ENCODE results near the gene PGR. TPM values are rescaled to one million over a fixed set of nuclear protein-coding genes. Genes with fewer than 3 reads are reported as not detected.

Gene PGR
- total RNA-seq, 1 experiment from 2014 or later = 0.20 TPM

DNA sequence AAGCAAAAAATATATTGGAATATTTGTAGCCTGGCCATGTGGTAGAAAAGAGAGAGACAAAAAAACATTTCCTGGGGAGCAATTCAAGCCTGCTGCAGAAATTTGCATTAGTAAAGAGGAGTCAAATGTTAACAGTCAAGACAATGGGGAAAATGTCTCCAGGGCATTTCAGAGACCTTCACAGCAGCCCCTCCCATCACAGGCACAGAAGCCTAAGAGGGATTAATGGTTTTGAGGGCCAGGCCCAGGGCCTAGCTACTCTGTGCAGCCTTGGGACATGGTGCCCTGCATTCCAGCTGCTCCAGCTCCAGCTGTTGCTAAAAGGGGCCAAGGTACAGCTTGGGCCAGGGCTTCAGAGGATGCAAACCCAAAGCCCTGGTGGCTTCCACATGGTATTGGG, 46.8 kb downstream of the PGR start:
- H3K27me3 Mint-ChIP-seq (ENCODE audit: low read depth) = no peaks in the 10 kb centered on the region
- H3K27ac Mint-ChIP-seq = no peak overlapping the region
- ChIA-PET CTCF (no interaction called here), POLR2A (no interaction called here)
- no peak for DNase-seq (ENCODE audit: low spot score)
- peaks cover 19% of the 10 kb centered on the region for H3K4me1 Mint-ChIP-seq
- H3K9me3 Mint-ChIP-seq = peaks cover 63% of the 10 kb centered on the region
- no peak overlapping the region for H3K4me3 Mint-ChIP-seq
- peak; percentile 87 for ATAC-seq
- TF ChIP-seq ZNF263 (CRISPR knock-in tag; IDR thresholded peaks at IDR 0.05; ENCODE audit: low read depth) (no peak), ZNF423 (CRISPR knock-in tag; IDR thresholded peaks at IDR 0.05) (no peak), ZNF317 (CRISPR knock-in tag; IDR thresholded peaks at IDR 0.05; ENCODE audit: borderline replicate concordance, low read depth) (no peak), USF1 (CRISPR knock-in tag; IDR thresholded peaks at IDR 0.05) (no peak), TCF7 (CRISPR knock-in tag; IDR thresholded peaks at IDR 0.05; ENCODE audit: low read depth) (no peak), ETV6 (CRISPR knock-in tag; IDR thresholded peaks at IDR 0.05) (no peak), STAT6 (CRISPR knock-in tag; conservative IDR thresholded peaks at IDR 0.05; ENCODE audit: low read depth) (no peak), OVOL2 (CRISPR knock-in tag; IDR thresholded peaks at IDR 0.05; ENCODE audit: borderline replicate concordance) (no peak), ZNF138 (CRISPR knock-in tag; conservative IDR thresholded peaks at IDR 0.05) (no peak), IRF2 (CRISPR knock-in tag; IDR thresholded peaks at IDR 0.05; ENCODE audit: borderline replicate concordance, low read depth) (no peak), ZNF396 (CRISPR knock-in tag; IDR thresholded peaks at IDR 0.05; ENCODE audit: borderline replicate concordance) (no peak)
- peaks cover 31% of the 10 kb centered on the region for H3K36me3 Mint-ChIP-seq

DNA sequence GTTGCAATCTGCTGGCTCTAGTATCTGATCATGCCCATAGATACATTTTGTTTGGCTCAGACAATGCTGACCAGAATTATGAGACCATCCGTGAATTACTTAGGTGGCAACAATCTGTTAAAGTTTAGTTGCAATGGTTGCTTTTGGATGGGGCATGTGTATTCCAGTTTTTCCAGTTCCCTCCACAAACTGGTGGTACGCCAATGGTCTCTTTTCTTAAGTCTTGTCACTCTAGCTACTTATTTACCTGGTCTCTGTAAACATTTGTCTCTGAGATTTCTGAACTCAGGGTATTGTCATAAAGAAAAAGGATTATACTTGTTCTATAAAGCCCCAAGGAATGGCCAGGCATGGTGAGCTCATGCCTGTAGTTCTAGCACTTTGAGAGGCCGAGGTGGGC, 65.9 kb downstream of the PGR start:
- Mint-ChIP-seq H3K9me3 (peaks cover under 1% of the 10 kb centered on the region; the same call in 1 of the 2 replicates), H3K27me3 (ENCODE audit: low read depth) (no peaks in the 10 kb centered on the region), H3K4me1 (no peaks in the 10 kb centered on the region), H3K4me3 (no peak overlapping the region), H3K36me3 (no peaks in the 10 kb centered on the region), H3K27ac (no peak overlapping the region)
- ChIA-PET CTCF (no interaction called here), POLR2A (no interaction called here)
- TF ChIP-seq ZNF219 (CRISPR knock-in tag; IDR thresholded peaks at IDR 0.05; ENCODE audit: borderline replicate concordance) = no peak
- no peak for TF ChIP-seq ZNF423 (CRISPR knock-in tag; IDR thresholded peaks at IDR 0.05)
- TF ChIP-seq NFYB (CRISPR knock-in tag; conservative IDR thresholded peaks at IDR 0.05; ENCODE audit: low read depth) = no peak
- no peak for TF ChIP-seq NFATC4 (CRISPR knock-in tag; IDR thresholded peaks at IDR 0.05)
- no peak for TF ChIP-seq ATF1 (CRISPR knock-in tag; IDR thresholded peaks at IDR 0.05)
- TF ChIP-seq FOXP1 (CRISPR knock-in tag; IDR thresholded peaks at IDR 0.05; ENCODE audit: borderline replicate concordance) = no peak
- ATAC-seq (no peak), DNase-seq (ENCODE audit: low spot score) (no peak)

DNA sequence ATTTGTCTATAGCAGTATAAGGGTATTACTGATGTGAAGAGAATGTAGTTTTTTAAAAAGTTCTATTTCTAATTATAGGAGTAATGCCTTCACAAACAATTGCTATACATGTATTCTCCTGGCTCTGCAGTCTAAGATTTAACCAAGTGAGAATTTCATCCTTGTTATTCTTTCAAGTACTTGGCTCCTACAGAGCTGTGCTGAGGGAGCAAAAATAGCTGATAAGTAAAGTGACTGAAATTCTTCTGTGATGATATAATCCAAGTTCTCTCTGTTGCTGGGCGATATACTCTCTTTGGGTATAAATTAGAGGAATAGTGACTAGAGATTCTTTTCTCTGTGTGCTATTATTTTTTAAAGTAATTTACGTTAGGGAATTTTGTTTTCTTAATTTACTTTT, 68.0 kb downstream of the PGR start:
- H3K27ac Mint-ChIP-seq = no peak overlapping the region
- H3K4me1 Mint-ChIP-seq = no peaks in the 10 kb centered on the region
- ChIA-PET CTCF (no interaction called here), POLR2A (no interaction called here)
- DNase-seq (ENCODE audit: low spot score) = no peak
- H3K36me3 Mint-ChIP-seq = no peaks in the 10 kb centered on the region
- ATAC-seq = no peak
- no peaks in the 10 kb centered on the region for H3K27me3 Mint-ChIP-seq (ENCODE audit: low read depth)
- H3K9me3 Mint-ChIP-seq = no peaks in the 10 kb centered on the region
- no peak overlapping the region for H3K4me3 Mint-ChIP-seq
- TF ChIP-seq ZNF396 (CRISPR knock-in tag; IDR thresholded peaks at IDR 0.05; ENCODE audit: borderline replicate concordance) (no peak), SP1 (CRISPR knock-in tag; conservative IDR thresholded peaks at IDR 0.05) (no peak), ZNF232 (CRISPR knock-in tag; IDR thresholded peaks at IDR 0.05) (no peak), AR (CRISPR knock-in tag; IDR thresholded peaks at IDR 0.05) (no peak), ZNF532 (CRISPR knock-in tag; IDR thresholded peaks at IDR 0.05; ENCODE audit: borderline replicate concordance) (no peak), E2F1 (CRISPR knock-in tag; IDR thresholded peaks at IDR 0.05) (no peak)
- TF ChIP-seq, protein P1, sequence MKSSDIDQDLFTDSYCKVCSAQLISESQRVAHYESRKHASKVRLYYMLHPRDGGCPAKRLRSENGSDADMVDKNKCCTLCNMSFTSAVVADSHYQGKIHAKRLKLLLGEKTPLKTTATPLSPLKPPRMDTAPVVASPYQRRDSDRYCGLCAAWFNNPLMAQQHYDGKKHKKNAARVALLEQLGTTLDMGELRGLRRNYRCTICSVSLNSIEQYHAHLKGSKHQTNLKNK (CRISPR knock-in tag; IDR thresholded peaks at IDR 0.05) = no peak

All from WTC11 (cell line).